ENCODE data around the gene ACAP1.
"Not testable (repeated sequence)": the region's sequence is repeated elsewhere in the genome, so short reads cannot be mapped to it uniquely, and the experiment has no call there.

ACAP1 gene

GRCh38 chr17:7329997-7330637, 6.2 kb upstream of the ACAP1 start:
- DNase-seq, result peak; percentile 18

- no peak for DNase-seq
These were observed 5.7 kb upstream of the ACAP1 start for GRCh38 chr17:7330638-7331015.

GRCh38 chr17:7332111-7332510, 4.2 kb upstream of the ACAP1 start:
- DNase-seq, result no peak

- not testable (repeated sequence) for DNase-seq
These were observed 3.7 kb upstream of the ACAP1 start for GRCh38 chr17:7332600-7333069.

GRCh38 chr17:7334938-7335538, 1.3 kb upstream of the ACAP1 start:
- DNase-seq, result no peak

- not testable (repeated sequence) for DNase-seq
These were observed 564 bp upstream of the ACAP1 start for GRCh38 chr17:7335765-7336164.

- not testable (repeated sequence) for DNase-seq
These were observed 1.3 kb downstream of the ACAP1 start for GRCh38 chr17:7337600-7337999.

- no peak for DNase-seq
These were observed 3.9 kb downstream of the ACAP1 start for GRCh38 chr17:7340179-7340578.

- no peak for DNase-seq
These were observed 5.5 kb downstream of the ACAP1 start for GRCh38 chr17:7341842-7342241.

- DNase-seq, result no peak
These were observed 6.9 kb downstream of the ACAP1 start for GRCh38 chr17:7343250-7343649.

GRCh38 chr17:7346761-7347614, 10.7 kb downstream of the ACAP1 start:
- DNase-seq, result no peak

- no peak for DNase-seq
These were observed 11.5 kb downstream of the ACAP1 start for GRCh38 chr17:7347630-7348477.

- DNase-seq, result no peak
These were observed 12.3 kb downstream of the ACAP1 start for GRCh38 chr17:7348478-7349242.

- no peak for DNase-seq
These were observed 15.6 kb downstream of the ACAP1 start, which contains the start of gene KCTD11 for GRCh38 chr17:7351665-7352502. KCTD11 (plus strand) TSS chr17:7352162.

GRCh38 chr17:7352503-7352889, 16.2 kb downstream of the ACAP1 start:
- no peak for DNase-seq

GRCh38 chr17:7352910-7353635, 16.7 kb downstream of the ACAP1 start:
- no peak for DNase-seq

GRCh38 chr17:7354262-7354843, 18.0 kb downstream of the ACAP1 start:
- DNase-seq, result no peak

- DNase-seq, result no peak
These were observed 18.7 kb downstream of the ACAP1 start, which contains the start of gene TMEM95 for GRCh38 chr17:7355053-7355452. TMEM95 (plus strand) TSS chr17:7355156; CDS start chr17:7355205, 49 bp downstream.

GRCh38 chr17:7355573-7355972, 19.2 kb downstream of the ACAP1 start:
- no peak for DNase-seq

- DNase-seq, result no peak
These were observed 19.8 kb downstream of the ACAP1 start for GRCh38 chr17:7356072-7356549.
